ENCODE data around the gene ZNF512B.

GRCh38 chr20:63913768-63914167 lies 56.0 kb downstream of the ZNF512B start:
- TF ChIP-seq CTCF (IDR thresholded peaks at IDR 0.05) (no peak), EZH2 (IDR thresholded peaks at IDR 0.05; ENCODE audit: borderline replicate concordance, insufficient read depth, low read depth, low read length, poor library complexity, severe bottlenecking) (no peak)

Measured in B cell (primary cell).